GM21786 (cell line): ENCODE data around the gene TARS2.

ENCODE experiments used
- ATAC-seq: cut with Tn5 transposase; IDR thresholded peaks from one replicate; pipeline ENCODE4 v1.9.1; 2021; ENCODE audit not compliant: unreplicated experiment

The TARS2 gene

DNA sequence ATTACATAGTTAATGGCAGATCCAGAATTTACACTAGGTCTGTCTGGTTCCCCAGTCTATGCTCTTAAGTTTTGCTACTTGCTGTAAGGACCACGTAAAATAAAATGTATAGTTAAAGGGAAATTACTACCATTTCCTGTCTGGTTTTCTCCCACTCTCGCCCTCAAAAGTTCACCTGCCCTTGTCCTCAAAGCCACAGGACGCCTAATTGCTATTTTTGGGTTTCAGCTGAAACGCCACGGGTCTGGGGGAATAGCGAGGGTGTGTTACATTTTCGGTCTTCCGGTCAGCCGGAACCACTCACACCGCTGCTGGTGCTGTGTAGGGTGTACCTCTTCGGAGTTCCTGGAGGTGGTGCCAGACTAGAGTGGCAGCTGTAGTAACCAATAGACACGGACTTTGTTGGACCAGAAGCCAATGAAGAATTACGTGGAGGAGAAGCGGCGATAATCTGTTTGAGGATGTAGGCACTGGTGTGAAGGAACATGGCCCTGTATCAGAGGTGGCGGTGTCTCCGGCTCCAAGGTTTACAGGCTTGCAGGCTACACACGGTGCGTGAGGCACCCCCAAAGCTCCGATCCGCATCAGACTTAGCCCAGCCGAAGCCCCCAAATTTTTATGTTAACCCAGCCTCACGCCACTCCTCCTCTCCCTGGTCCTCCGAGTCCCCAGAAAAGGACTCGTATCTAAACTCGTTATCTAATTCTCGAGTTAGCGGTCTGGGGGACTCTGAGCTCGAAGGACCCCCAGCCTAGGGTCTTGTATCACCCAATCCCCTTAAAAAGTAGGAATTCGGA, at the start of gene TARS2:
TARS2 (plus strand) TSS at position 454 of the 797 bp plus-strand sequence; CDS start at position 486, 32 bp downstream.
- ATAC-seq = peak; percentile 100

DNA sequence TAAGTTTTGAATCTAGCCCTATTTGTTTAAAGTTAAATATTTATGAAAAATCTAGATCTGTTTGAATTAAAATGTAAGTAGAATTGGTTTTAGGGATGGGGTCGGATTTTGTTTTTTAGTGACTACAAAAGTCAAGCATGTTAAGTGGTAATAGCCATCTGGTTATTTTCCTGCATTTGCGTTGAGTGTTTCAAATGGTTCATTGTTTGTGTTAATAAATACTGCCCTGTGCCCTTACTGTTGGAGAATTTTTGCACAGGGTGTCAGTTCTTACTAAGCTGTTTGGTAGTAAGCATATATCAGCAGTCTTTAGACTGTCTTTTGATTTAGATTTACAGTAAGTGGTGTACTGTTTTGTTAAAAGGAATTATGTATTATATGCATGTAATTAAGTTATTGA, 46.1 kb upstream of the TARS2 start:
- no peak for ATAC-seq

DNA sequence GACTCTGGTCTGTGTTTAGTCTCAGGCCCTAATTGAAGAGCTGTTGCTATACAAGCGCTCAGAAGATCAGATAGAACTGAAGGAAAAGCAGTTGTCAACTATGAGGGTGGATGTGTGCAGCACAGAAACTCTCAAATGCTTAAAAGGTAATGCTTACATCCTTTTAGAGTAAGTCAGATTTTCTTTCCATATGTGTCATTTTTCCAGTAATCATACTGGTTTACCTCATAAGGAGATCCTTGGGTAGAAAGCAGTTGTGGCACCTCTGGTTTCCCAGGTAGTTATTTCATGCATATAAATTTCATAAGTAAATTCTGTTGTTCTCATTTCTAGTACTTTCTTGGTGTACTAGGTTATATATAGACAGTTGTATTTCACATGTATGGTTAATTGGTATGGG, 43.0 kb upstream of the TARS2 start:
- no peak for ATAC-seq

GRCh38 chr1:150456146-150456647, 31.0 kb upstream of the TARS2 start:
- ATAC-seq = no peak

DNA sequence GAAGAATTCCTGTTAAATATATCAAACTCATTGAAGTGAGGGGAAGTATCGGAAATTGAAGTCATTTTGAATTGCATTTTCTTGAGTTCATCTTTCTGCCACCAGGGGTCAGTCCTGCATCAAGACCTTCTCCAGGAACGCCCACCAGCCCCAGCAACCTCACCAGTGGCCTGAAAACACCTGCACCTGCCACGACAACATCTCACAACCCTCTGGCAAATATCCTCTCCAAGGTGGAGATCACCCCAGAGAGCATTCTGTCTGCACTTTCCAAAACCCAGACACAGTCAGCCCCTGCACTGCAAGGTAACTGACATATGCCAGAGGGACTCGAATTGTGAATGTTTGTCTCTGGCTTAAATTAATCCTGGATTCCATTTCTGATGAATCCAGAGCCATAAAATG, 22.8 kb upstream of the TARS2 start:
- ATAC-seq = no peak

- no peak for ATAC-seq
Measured at GRCh38 chr1:150466964-150467363, 20.3 kb upstream of the TARS2 start.

DNA sequence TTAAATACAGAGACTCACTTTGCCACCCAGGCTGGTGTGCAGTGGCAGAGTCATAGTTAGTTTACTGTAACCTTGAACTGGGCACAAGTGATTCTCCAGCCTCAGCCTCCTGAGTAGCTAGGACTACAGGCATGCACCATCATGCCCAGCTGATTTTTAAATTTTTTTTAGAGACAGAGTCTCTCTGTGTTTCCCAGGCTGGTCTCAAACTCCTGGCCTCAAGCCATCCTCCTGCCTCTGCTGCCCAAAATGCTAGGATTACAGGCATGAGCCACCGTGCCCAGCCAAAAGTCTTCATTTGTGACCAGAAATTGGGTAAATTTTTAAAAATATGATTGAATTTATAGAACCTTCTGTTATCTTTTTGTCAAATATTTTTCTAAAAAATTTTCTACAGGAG, 17.9 kb upstream of the TARS2 start:
- no peak for ATAC-seq

- no peak for ATAC-seq
Measured at GRCh38 chr1:150472601-150473200, 14.5 kb upstream of the TARS2 start.

GRCh38 chr1:150473659-150474058, 13.6 kb upstream of the TARS2 start:
- ATAC-seq = no peak

- no peak for ATAC-seq
Measured at GRCh38 chr1:150474869-150475268, 12.3 kb upstream of the TARS2 start.

DNA sequence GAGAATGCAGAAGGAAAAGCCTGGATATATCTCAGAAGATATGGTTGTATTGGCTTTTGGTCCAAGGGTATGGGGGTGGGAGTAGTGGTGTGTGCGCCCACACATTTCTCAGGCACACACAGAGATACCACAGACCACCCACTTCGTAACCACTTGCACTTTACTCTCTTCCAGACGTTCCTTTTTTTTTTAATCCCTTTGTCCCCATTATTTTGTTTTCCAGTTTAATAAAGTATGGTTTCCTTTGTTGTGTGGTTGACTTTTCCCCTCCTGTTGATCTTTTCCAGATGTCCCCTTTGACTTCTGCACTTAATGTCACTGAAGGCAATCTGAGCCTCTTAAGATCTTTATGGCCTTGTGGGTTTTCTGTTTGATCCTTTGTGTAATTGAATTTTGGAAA, 10.5 kb upstream of the TARS2 start:
- ATAC-seq = no peak

DNA sequence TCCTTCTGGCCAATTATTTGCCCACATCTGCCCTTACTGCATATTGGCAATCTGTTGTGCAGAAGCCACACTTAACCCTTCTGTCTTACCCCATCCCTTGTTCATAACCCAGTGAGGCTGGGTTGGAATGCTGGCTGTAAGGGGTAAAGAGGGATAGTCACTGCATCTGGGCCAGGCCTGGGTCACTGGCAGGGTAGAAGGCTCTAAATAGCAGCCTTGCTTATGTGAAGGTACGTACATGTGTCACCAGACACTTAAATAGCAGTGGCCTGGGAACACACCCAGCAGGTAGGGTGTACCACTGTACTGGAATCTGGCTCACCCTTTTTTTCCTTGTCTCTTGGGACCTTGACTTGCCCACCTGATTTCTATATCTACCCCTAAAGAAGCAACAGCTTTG, 9.9 kb upstream of the TARS2 start:
- no peak for ATAC-seq

- ATAC-seq = no peak
Measured at GRCh38 chr1:150477733-150478132, 9.5 kb upstream of the TARS2 start.

GRCh38 chr1:150479370-150479769, 7.8 kb upstream of the TARS2 start:
- ATAC-seq = no peak

- no peak for ATAC-seq
Measured at GRCh38 chr1:150479927-150480352, 7.3 kb upstream of the TARS2 start.

- ATAC-seq = no peak
Measured at GRCh38 chr1:150484431-150484830, 2.8 kb upstream of the TARS2 start.

DNA sequence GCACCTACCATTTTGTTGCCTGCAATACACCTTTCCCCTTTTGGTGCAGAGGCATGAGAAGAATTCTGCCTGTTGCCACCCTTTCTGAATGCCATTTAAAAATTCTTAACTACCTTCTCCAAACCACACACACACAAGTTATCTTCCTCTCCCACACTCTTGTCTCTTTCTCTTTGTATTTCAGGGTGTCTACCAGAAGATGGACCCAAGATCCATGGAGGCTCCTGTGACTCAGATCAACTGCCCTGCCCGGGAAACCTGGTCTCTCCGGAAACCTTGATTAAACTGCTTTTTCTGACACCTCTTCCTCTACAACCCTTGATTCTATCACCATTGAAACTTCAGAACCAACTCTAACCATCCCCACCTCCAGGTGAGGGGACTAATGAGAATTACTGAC, 2.4 kb upstream of the TARS2 start:
- ATAC-seq = no peak

GRCh38 chr1:150487763-150488115, 520 bp downstream of the TARS2 start:
- ATAC-seq = no peak

DNA sequence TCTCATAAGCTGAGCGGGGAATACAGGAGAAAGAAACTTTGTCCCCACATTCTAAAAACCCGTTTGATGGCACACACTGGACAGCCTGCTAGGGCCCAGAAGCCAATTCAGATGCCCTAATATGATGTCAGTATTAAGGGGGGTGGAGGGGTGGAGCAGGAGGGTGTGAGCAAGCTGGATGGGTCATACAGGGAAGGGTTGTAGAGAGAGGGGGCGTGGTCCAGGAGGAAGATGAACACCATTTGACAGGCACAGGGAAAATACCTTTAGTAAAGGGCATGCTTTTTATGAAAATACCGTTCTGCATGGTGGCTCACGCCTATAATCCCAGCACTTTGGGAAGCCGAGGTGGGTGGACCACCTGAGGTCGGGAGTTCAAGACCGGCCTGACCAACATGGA, 6.0 kb downstream of the TARS2 start:
- ATAC-seq = no peak

DNA sequence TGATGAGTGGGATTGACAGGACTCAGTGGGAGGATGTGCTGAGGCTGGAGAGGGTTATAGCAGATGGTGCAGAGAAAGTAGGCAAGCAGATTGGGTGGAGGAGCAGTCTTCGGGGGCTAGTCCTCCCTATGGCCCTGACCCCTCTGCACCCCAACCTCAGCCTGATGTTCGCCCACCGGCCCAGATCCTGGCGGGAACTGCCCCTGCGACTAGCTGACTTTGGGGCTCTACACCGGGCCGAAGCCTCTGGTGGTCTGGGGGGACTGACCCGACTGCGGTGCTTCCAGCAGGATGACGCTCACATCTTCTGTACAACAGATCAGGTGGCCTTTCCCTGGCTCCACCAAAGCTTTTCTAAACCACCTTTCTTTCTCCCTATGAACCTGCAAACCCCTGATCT, 11.1 kb downstream of the TARS2 start:
- ATAC-seq = no peak

DNA sequence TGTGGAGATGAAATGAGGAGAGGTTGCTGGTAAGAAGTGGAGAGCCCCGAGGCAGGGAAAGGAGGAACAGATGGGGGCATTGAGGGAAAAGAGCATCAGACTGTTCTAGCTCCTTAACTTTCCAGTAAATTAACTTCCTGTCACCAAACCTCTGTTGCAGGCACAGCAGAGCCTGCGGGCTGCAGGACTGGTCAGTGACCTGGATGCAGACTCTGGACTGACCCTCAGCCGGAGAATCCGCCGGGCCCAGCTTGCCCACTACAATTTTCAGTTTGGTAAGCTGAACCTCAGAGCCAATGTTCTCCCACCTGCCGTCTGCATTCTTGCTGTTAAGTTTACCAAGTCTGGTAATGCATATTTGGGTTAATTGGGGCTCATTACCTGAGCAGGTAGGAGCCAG, 18.2 kb downstream of the TARS2 start:
- no peak for ATAC-seq
